Stimulated activated CD4-positive, alpha-beta T cell treated with anti-CD3 and anti-CD28 coated beads, TNF-alpha, amount 100 ng/mL, for 24 hours (primary cell): Measurements from ENCODE around the gene LIPK.
A peak's percentile ranks its signal among the peaks of the same experiment; 100 is the strongest.

Experiments used
- DNase-seq, 3 experiments: peaks; one replicate each; pipeline ENCODE4 v3.0.0-alpha.2; 2020; ENCODE audit warnings: low read depth in 3 of 3

Gene LIPK

GRCh38 chr10:88786032-88786770 is 80.2 kb downstream of the LIPK start:
- no peak for DNase-seq

GRCh38 chr10:88787463-88787862 is 81.4 kb downstream of the LIPK start:
- no peak for DNase-seq

GRCh38 chr10:88788924-88789323 is 82.9 kb downstream of the LIPK start:
- no peak for DNase-seq

- DNase-seq = no peak
Measured at GRCh38 chr10:88791924-88792323, 85.9 kb downstream of the LIPK start.

GRCh38 chr10:88792661-88793060 is 86.6 kb downstream of the LIPK start:
- DNase-seq = no peak

- DNase-seq = no peak
Measured at GRCh38 chr10:88793712-88794299, 87.8 kb downstream of the LIPK start.

- DNase-seq = no peak
Measured at GRCh38 chr10:88794731-88795130, 88.7 kb downstream of the LIPK start.

GRCh38 chr10:88800152-88801125 is 94.4 kb downstream of the LIPK start:
- peak in 1 of 3 experiments; percentile 16 for DNase-seq
